A549 (cell line): ENCODE data around the gene ZBTB39. TPM values are rescaled to one million over a fixed set of nuclear protein-coding genes. Genes with fewer than 3 reads are reported as not detected.
"Not testable (repeated sequence)": the region's sequence is repeated elsewhere in the genome, so short reads cannot be mapped to it uniquely, and the experiment has no call there.

Experiments
- ATAC-seq, 2 experiments: fragments of 200-7000 bp in 1 of 2; fragments of >200 bp in 1 of 2; cut with Nextera tagmentation in 1 of 2; cut with Tn5 transposase in 1 of 2; 3 replicates each; pipeline versions ENCODE4 v1.8.0 to v1.9.1; 2018 to 2020; ENCODE audit warnings: mild to moderate bottlenecking in 1 of 2, moderate library complexity in 1 of 2
- CTCF ChIA-PET: fragments of 300-600 bp; sonication (Branson Sonifier 250); formaldehyde crosslinking; extraction: SDS; loops from one replicate; lab custom pipeline; 2021; ENCODE audit warnings: antibody characterized with exemption, inconsistent platforms; lab: Yijun Ruan, JAX
- POLR2A ChIA-PET: fragments of 350-600 bp; formaldehyde crosslinking; extraction: SDS; loops from one replicate; lab custom pipeline; 2021; ENCODE audit warnings: antibody characterized with exemption, inconsistent platforms; lab: Yijun Ruan, JAX
- DNase-seq, 2 experiments: peaks; one replicate each; pipeline versions ENCODE4 v3.0.0 to v3.0.0-alpha.2; 2011 to 2016; ENCODE audit warnings: low read depth in 1 of 2, low spot score in 1 of 2
- FAIRE-seq: peaks from 2 replicates; lab custom pipeline; 2011; peaks lifted over from hg19 to GRCh38; lab: Jason Lieb, UNC
- H3K27ac ChIP-seq, 2 experiments: fragments of >200 bp; sonication (Bioruptor Twin); formaldehyde crosslinking; 3 replicates each; pipeline ENCODE4 v1.5.1; 2016 to 2017
- H3K4me1 ChIP-seq: fragments of >200 bp; sonication (Bioruptor Twin); formaldehyde crosslinking; 3 replicates; pipeline ENCODE4 v1.6.1; 2016
- H3K4me2 ChIP-seq: fragments of >200 bp; sonication (Bioruptor Twin); formaldehyde crosslinking; 3 replicates; pipeline ENCODE4 v1.6.1; 2016
- H3K4me3 ChIP-seq: fragments of >200 bp; sonication (Bioruptor Twin); formaldehyde crosslinking; 3 replicates; pipeline ENCODE4 v1.5.1; 2016
- H3K9me3 ChIP-seq: fragments of >200 bp; sonication (Bioruptor Twin); formaldehyde crosslinking; 3 replicates; pipeline ENCODE4 v1.6.1; 2016
- HOXA7 ChIP-seq: fragments of 250-450 bp; sonication (Bioruptor Pico); IDR thresholded peaks from 2 replicates; pipeline ENCODE4 v1.5.0; 2020; ENCODE audit warnings: mild to moderate bottlenecking, moderate library complexity
- KDM1A ChIP-seq: fragments of 200-600 bp; sonication (generic); IDR thresholded peaks from 2 replicates; pipeline ENCODE4 v1.6.1; 2016; ENCODE audit warnings: low read depth, mild to moderate bottlenecking
- MAFK ChIP-seq: fragments of 450-650 bp; IDR thresholded peaks from 2 replicates; pipeline ENCODE4 v1.6.1; 2014; ENCODE audit not compliant: partially characterized antibody
- NFE2L2 ChIP-seq: fragments of 150-350 bp; conservative IDR thresholded peaks from 2 replicates; pipeline ENCODE4 v1.6.1; 2014; ENCODE audit warnings: low read length
- NPAS2 ChIP-seq: fragments of 250-450 bp; sonication (Bioruptor Pico); IDR thresholded peaks from 2 replicates; pipeline ENCODE4 v1.8.0; 2022; ENCODE audit warnings: mild to moderate bottlenecking, moderate library complexity, borderline replicate concordance
- PHF8 ChIP-seq: fragments of 200-600 bp; sonication (generic); IDR thresholded peaks from 2 replicates; pipeline ENCODE4 v1.6.1; 2016; ENCODE audit warnings: low read depth, mild to moderate bottlenecking, antibody characterized with exemption, moderate library complexity, borderline replicate concordance
- POLR2A ChIP-seq: IDR thresholded peaks from 2 replicates; pipeline ENCODE4 v1.6.1; 2012; ENCODE audit warnings: mild to moderate bottlenecking, low read length
- RCOR1 ChIP-seq: fragments of 150-350 bp; IDR thresholded peaks from 2 replicates; pipeline ENCODE4 v1.6.1; 2014; ENCODE audit warnings: antibody characterized with exemption, low read length, low read depth
- RNF2 ChIP-seq: fragments of 200-600 bp; sonication (generic); IDR thresholded peaks from 2 replicates; pipeline ENCODE4 v1.6.1; 2016; ENCODE audit warnings: low read depth, mild to moderate bottlenecking, antibody characterized with exemption, moderate library complexity, borderline replicate concordance
- SREBF2 ChIP-seq: fragments of 450-650 bp; IDR thresholded peaks from 2 replicates; pipeline ENCODE4 v1.6.1; 2014; ENCODE audit warnings: mild to moderate bottlenecking, moderate library complexity
- ZC3H11A ChIP-seq: fragments of 450-650 bp; IDR thresholded peaks from 2 replicates; pipeline ENCODE4 v1.6.1; 2014; ENCODE audit warnings: antibody characterized with exemption, mild to moderate bottlenecking
- WGBS: methylation state at CpG from one replicate; pipeline ENCODE4 v1.1.6; 2017; ENCODE audit errors: missing lambda C conversion rate; 5-methylcytosine and 5-hydroxymethylcytosine counted together
- polyA plus RNA-seq, 4 experiments: library from polyadenylated mRNA; depleted of rRNA in 3 of 4; stranded (reverse); fragments of >200 nt; fragmentation: RNase III in 1 of 4; extraction: RNeasy Plus Mini Kit Qiagen cat#74134 plus additional on column Dnase treatment in 1 of 4; gene quantifications; 2 replicates in 3 of 4; 3 replicates in 1 of 4; pipeline ENCODE4 v1.2.3, GENCODE V29; 2011 to 2017
- TF ChIP-seq, protein P1 (sequence below): fragments of 250-450 bp; sonication (Bioruptor Pico); IDR thresholded peaks from 2 replicates; pipeline ENCODE4 v1.5.0; 2020; ENCODE audit warnings: low read depth, mild to moderate bottlenecking, moderate library complexity
- TF ChIP-seq, protein P2 (sequence below): fragments of >200 bp; sonication (Bioruptor Twin); formaldehyde crosslinking; IDR thresholded peaks from 3 replicates; pipeline ENCODE4 v1.6.1; 2016
- TF ChIP-seq, protein P3 (sequence below): fragments of 250-450 bp; sonication (Bioruptor Pico); IDR thresholded peaks from 2 replicates; pipeline ENCODE4 v1.5.0; 2021; ENCODE audit warnings: mild to moderate bottlenecking, moderate library complexity, borderline replicate concordance
- TF ChIP-seq, protein P4 (sequence below): fragments of >200 bp; sonication (Bioruptor Twin); formaldehyde crosslinking; IDR thresholded peaks from 3 replicates; pipeline ENCODE4 v1.5.1; 2016

The ZBTB39 gene
- polyA plus RNA-seq, 2 of the 4 experiments (the other 2 are of a cell fraction) = 4.7 to 9.5 TPM

DNA sequence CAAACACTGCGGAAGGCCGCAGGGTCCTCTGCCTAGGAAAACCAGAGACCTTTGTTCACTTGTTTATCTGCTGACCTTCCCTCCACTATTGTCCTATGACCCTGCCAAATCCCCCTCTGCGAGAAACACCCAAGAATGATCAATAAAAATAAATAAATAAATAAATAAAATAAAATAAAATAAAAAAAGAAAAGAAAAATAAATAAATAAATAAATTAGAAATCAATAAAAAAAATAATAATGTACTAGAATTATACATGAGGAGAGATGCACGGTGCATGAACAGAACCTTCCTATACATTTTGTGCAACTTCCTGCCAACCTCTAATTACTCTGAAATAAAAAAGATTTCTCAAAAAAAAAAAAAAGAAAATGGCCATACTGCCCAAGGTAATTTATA is 41.2 kb downstream of the ZBTB39 start:
- H3K27ac ChIP-seq, H3K9me3 ChIP-seq, H3K4me2 ChIP-seq, H3K4me3 ChIP-seq, CTCF ChIA-PET, H3K4me1 ChIP-seq, ATAC-seq, POLR2A ChIA-PET, DNase-seq, FAIRE-seq: not testable (repeated sequence)
- 0 out of 2 replicates have a peak, but pooled peaks have one; percentile 13 for TF ChIP-seq ZC3H11A
- WGBS = 87% methylated on average over 4 of the region's 4 CpGs

DNA sequence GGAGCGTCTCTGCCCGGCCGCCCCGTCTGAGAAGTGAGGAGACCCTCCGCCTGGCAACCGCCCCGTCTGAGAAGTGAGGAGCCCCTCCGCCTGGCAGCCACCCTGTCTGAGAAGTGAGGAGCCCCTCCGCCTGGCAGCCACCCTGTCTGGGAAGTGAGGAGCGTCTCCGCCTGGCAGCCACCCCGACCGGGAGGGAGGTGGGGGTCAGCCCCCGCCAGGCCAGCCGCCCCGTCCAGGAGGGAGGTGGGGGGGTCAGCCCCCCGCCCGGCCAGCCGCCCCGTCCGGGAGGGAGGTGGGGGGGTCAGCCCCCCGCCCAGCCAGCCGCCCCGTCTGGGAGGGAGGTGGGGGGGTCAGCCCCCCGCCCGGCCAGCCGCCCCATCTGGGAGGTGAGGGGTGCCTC is 42.8 kb downstream of the ZBTB39 start:
- H3K4me1 ChIP-seq, FAIRE-seq, H3K9me3 ChIP-seq, ATAC-seq, CTCF ChIA-PET, DNase-seq, H3K4me2 ChIP-seq, H3K4me3 ChIP-seq, H3K27ac ChIP-seq, POLR2A ChIA-PET: not testable (repeated sequence)
- no CpG with 5 or more reads among the region's 27 CpGs for WGBS

DNA sequence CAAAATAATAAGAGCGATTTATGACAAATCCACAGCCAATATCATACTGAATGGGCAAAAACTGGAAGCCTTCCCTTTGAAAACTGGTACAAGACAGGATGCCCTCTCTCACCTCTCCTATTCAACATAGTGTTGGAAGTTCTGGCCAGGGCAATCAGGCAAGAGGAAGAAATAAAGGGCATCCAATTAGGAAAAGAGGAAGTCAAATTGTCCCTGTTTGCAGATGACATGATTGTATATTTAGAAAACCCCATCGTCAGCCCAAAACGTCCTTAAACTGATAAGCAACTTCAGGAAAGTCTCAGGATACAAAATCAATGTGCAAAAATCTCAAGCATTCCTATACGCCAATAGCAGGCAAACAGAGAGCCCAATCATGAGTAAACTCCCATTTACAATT is 44.1 kb downstream of the ZBTB39 start:
- H3K9me3 ChIP-seq, H3K27ac ChIP-seq, H3K4me1 ChIP-seq, DNase-seq, POLR2A ChIA-PET, H3K4me2 ChIP-seq, ATAC-seq, H3K4me3 ChIP-seq, CTCF ChIA-PET, FAIRE-seq: not testable (repeated sequence)
- WGBS = 45% methylated on average over 4 of the region's 4 CpGs

DNA sequence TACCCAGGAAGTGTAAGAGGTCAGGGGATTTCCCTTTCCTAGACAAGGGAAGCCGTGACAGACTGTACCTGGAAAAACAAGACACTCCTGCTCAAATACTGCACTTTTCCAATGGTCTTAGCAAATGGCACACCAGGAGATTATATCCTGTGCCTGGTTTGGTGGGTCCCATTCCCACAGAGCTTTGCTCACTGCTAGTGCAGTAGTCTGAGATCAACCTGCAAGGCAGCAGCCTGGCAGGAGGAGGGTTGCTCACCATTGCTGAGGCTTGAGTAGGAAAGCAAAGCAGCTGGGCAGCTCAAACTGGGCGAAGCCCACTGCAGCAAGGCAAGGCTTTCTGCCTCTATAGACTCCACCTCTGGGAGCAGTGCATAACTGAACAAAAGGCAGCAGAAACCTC is 47.9 kb downstream of the ZBTB39 start:
- no peak overlapping the region for H3K4me3 ChIP-seq
- FAIRE-seq = no peak
- no peak overlapping the region; a peak in 1 of 6 replicates for H3K27ac ChIP-seq
- no peak for DNase-seq
- ChIA-PET POLR2A (no interaction called here), CTCF (interaction anchor here (0.9 to 2.7 kb wide), 5 partner anchors 29 to 154 kb away, joined by 3 to 9 read pairs (median 4); no protein-coding TSS in a partner anchor)
- WGBS = 65% methylated on average over 2 of the region's 2 CpGs
- TF ChIP-seq RCOR1 (no peak), NPAS2 (CRISPR knock-in tag) (no peak), POLR2A (no peak), NFE2L2 (no peak), PHF8 (no peak), HOXA7 (no peak), KDM1A (no peak), RNF2 (no peak), MAFK (no peak), SREBF2 (no peak), ZC3H11A (no peak)
- TF ChIP-seq, protein P1, sequence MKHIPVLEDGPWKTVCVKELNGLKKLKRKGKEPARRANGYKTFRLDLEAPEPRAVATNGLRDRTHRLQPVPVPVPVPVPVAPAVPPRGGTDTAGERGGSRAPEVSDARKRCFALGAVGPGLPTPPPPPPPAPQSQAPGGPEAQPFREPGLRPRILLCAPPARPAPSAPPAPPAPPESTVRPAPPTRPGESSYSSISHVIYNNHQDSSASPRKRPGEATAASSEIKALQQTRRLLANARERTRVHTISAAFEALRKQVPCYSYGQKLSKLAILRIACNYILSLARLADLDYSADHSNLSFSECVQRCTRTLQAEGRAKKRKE (CRISPR knock-in tag) = no peak
- TF ChIP-seq, protein P2, sequence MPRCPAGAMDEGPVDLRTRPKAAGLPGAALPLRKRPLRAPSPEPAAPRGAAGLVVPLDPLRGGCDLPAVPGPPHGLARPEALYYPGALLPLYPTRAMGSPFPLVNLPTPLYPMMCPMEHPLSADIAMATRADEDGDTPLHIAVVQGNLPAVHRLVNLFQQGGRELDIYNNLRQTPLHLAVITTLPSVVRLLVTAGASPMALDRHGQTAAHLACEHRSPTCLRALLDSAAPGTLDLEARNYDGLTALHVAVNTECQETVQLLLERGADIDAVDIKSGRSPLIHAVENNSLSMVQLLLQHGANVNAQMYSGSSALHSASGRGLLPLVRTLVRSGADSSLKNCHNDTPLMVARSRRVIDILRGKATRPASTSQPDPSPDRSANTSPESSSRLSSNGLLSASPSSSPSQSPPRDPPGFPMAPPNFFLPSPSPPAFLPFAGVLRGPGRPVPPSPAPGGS = no peak
- TF ChIP-seq, protein P3, sequence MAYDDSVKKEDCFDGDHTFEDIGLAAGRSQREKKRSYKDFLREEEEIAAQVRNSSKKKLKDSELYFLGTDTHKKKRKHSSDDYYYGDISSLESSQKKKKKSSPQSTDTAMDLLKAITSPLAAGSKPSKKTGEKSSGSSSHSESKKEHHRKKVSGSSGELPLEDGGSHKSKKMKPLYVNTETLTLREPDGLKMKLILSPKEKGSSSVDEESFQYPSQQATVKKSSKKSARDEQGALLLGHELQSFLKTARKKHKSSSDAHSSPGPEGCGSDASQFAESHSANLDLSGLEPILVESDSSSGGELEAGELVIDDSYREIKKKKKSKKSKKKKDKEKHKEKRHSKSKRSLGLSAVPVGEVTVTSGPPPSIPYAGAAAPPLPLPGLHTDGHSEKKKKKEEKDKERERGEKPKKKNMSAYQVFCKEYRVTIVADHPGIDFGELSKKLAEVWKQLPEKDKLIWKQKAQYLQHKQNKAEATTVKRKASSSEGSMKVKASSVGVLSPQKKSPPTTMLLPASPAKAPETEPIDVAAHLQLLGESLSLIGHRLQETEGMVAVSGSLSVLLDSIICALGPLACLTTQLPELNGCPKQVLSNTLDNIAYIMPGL (CRISPR knock-in tag) = no peak
- TF ChIP-seq, protein P4, sequence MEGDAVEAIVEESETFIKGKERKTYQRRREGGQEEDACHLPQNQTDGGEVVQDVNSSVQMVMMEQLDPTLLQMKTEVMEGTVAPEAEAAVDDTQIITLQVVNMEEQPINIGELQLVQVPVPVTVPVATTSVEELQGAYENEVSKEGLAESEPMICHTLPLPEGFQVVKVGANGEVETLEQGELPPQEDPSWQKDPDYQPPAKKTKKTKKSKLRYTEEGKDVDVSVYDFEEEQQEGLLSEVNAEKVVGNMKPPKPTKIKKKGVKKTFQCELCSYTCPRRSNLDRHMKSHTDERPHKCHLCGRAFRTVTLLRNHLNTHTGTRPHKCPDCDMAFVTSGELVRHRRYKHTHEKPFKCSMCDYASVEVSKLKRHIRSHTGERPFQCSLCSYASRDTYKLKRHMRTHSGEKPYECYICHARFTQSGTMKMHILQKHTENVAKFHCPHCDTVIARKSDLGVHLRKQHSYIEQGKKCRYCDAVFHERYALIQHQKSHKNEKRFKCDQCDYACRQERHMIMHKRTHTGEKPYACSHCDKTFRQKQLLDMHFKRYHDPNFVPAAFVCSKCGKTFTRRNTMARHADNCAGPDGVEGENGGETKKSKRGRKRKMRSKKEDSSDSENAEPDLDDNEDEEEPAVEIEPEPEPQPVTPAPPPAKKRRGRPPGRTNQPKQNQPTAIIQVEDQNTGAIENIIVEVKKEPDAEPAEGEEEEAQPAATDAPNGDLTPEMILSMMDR = no peak
- H3K4me2 ChIP-seq = no peak overlapping the region
- ATAC-seq = no peak
- H3K9me3 ChIP-seq = no peaks in the 10 kb centered on the region; the same call in 2 of the 3 replicates
- H3K4me1 ChIP-seq = peaks cover 20% of the 10 kb centered on the region
